Right lobe of liver (tissue), 6 donors: ENCODE results near the gene C10orf71. TPM values are rescaled to one million over a fixed set of nuclear protein-coding genes. Genes with fewer than 3 reads are reported as not detected.

Experiments
- ATAC-seq, 4 donors: fragments of 200-7000 bp; cut with Tn5 transposase; one replicate each; pipeline ENCODE4 v1.9.1; 2020; ENCODE audit warnings: mild to moderate bottlenecking in 4 of 4, moderate library complexity in 4 of 4
- DNase-seq, 3 donors: peaks; one replicate each; pipeline ENCODE4 v3.0.0-alpha.2; 2020
- H3K27ac ChIP-seq, 3 donors: fragments of 200-600 bp; one replicate each; pipeline ENCODE4 v1.8.0; 2022
- H3K27me3 ChIP-seq, 2 donors: fragments of 200-600 bp; one replicate each; pipeline ENCODE4 v1.8.0; 2022
- H3K36me3 ChIP-seq, 4 donors: fragments of 200-600 bp; sonication (generic) in 1 of 4; one replicate each; pipeline versions ENCODE4 v1.5.1 to v1.8.0; 2017 to 2022; ENCODE audit warnings: control low read depth in 1 of 4
- H3K4me1 ChIP-seq, 4 donors: fragments of 200-600 bp; sonication (generic) in 1 of 4; one replicate each; pipeline versions ENCODE4 v1.5.1 to v1.8.0; 2017 to 2022; ENCODE audit warnings: control low read depth in 1 of 4
- H3K4me3 ChIP-seq, 3 donors: fragments of 200-600 bp; one replicate each; pipeline ENCODE4 v1.8.0; 2022
- H3K9me3 ChIP-seq, 4 donors: fragments of 200-600 bp; sonication (generic) in 1 of 4; one replicate each; pipeline versions ENCODE4 v1.5.1 to v1.8.0; 2017 to 2022; ENCODE audit warnings: control low read depth in 1 of 4
- POLR2A ChIP-seq: fragments of 450-650 bp; IDR thresholded peaks from one replicate; pipeline ENCODE4 v1.6.1; 2017; ENCODE audit warnings: antibody characterized with exemption, mild to moderate bottlenecking
- WGBS: methylation state at CpG from one replicate; pipeline ENCODE4 v1.1.6; 2018; ENCODE audit warnings: low coverage, low lambda C conversion rate; ENCODE audit not compliant: insufficient coverage; ENCODE audit errors: missing lambda C conversion rate; 5-methylcytosine and 5-hydroxymethylcytosine counted together
- intact Hi-C, 2 donors: fragments of 100-400 bp; cut with DNase I; formaldehyde crosslinking; loops; one replicate each; pipeline versions ENCODE4 v1.11.2 to v1.14.1; 2022
- total RNA-seq, 6 experiments: library from RNA; depleted of rRNA in 2 of 6; stranded (reverse); fragments of >200 nt in 2 of 6; fragmentation: NEBNext Ultra II Directional in 3 of 6; extraction: Animal tissue kit (Norgen Biotek cat#: 25700) in 3 of 6; gene quantifications; one replicate each; pipeline versions ENCODE4 v1.1.0 to v1.2.4, GENCODE V29; 2016 to 2023
- TF ChIP-seq, protein P1 (sequence below), 4 donors: fragments of 200-600 bp in 3 of 4; fragments of 450-650 bp in 1 of 4; IDR thresholded peaks; one replicate each; pipeline versions ENCODE4 v1.5.1 to v1.8.0; 2016 to 2022; ENCODE audit warnings: antibody characterized with exemption in 4 of 4, mild to moderate bottlenecking in 2 of 4
- donor health status: DM: no; HTN: yes; CAD: no.
- donor health status: DM: no; HTN: no; CAD: no.
- donor health status: DM: no; HTN: no; CAD: no.
- donor health status: DM: no; HTN: yes; CAD: no.
- donor health status: DM: no; HTN: yes; CAD: no.

C10orf71 gene
- total RNA-seq, 6 experiments from 2014 or later = 0.04 to 0.12 TPM; not detected in 4

GRCh38 chr10:49352323-49352722 is 53.4 kb downstream of the C10orf71 start:
- TF ChIP-seq, protein P1, sequence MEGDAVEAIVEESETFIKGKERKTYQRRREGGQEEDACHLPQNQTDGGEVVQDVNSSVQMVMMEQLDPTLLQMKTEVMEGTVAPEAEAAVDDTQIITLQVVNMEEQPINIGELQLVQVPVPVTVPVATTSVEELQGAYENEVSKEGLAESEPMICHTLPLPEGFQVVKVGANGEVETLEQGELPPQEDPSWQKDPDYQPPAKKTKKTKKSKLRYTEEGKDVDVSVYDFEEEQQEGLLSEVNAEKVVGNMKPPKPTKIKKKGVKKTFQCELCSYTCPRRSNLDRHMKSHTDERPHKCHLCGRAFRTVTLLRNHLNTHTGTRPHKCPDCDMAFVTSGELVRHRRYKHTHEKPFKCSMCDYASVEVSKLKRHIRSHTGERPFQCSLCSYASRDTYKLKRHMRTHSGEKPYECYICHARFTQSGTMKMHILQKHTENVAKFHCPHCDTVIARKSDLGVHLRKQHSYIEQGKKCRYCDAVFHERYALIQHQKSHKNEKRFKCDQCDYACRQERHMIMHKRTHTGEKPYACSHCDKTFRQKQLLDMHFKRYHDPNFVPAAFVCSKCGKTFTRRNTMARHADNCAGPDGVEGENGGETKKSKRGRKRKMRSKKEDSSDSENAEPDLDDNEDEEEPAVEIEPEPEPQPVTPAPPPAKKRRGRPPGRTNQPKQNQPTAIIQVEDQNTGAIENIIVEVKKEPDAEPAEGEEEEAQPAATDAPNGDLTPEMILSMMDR (IDR thresholded peaks at IDR 0.05) = no peak
- no peak for TF ChIP-seq POLR2A
- no peak for DNase-seq
- H3K27ac ChIP-seq = no peak overlapping the region
- H3K36me3 ChIP-seq = no peaks in the 10 kb centered on the region
- no peak overlapping the region for H3K4me3 ChIP-seq
- H3K27me3 ChIP-seq = no peaks in the 10 kb centered on the region
- 40% methylated on average over 1 of the region's 2 CpGs for WGBS
- no peaks in the 10 kb centered on the region for H3K9me3 ChIP-seq
- ATAC-seq = no peak
- intact Hi-C loops = no loop called here
- H3K4me1 ChIP-seq = no peaks in the 10 kb centered on the region

- TF ChIP-seq, protein P1 (IDR thresholded peaks at IDR 0.05) = no peak
- no peak for TF ChIP-seq POLR2A
- H3K4me1 ChIP-seq = no peaks in the 10 kb centered on the region
- H3K27ac ChIP-seq = no peak overlapping the region
- WGBS = 55% methylated on average over 5 of the region's 6 CpGs
- H3K36me3 ChIP-seq = no peaks in the 10 kb centered on the region
- intact Hi-C loops = no loop called here
- no peaks in the 10 kb centered on the region for H3K9me3 ChIP-seq
- DNase-seq (no peak), ATAC-seq (no peak)
- H3K27me3 ChIP-seq = no peaks in the 10 kb centered on the region
- no peak overlapping the region for H3K4me3 ChIP-seq
Observed at GRCh38 chr10:49353026-49353894, 54.3 kb downstream of the C10orf71 start.

GRCh38 chr10:49353895-49354566 is 55.1 kb downstream of the C10orf71 start:
- no peak for ATAC-seq
- Histone ChIP-seq H3K4me3 (no peak overlapping the region), H3K27me3 (no peaks in the 10 kb centered on the region), H3K9me3 (no peaks in the 10 kb centered on the region), H3K36me3 (no peaks in the 10 kb centered on the region), H3K4me1 (no peaks in the 10 kb centered on the region), H3K27ac (no peak overlapping the region)
- WGBS = 82% methylated on average over 3 of the region's 8 CpGs
- intact Hi-C loops = no loop called here
- no peak for TF ChIP-seq POLR2A
- TF ChIP-seq, protein P1 (IDR thresholded peaks at IDR 0.05) = no peak
- no peak for DNase-seq

DNA sequence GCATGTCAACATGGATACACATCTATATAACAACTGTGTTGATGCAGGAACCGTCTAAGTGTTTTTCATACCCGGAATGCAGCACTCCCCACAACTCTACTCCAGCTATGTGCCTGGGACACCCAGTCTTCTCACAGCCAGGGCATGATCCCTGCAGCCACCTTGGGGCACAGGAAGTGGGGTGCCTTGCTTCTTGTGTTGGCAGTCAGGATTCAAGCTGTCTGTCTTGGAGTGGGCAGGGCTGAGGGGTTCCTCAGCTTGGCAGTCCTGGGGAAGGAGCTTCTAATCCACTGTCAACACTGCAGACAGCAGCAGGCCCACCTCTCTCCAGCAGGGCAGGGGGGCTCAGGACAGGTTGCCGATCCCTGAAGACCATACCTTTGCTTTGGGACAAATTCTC is 55.6 kb downstream of the C10orf71 start:
- ATAC-seq (no peak), DNase-seq (no peak)
- Histone ChIP-seq H3K27ac (no peak overlapping the region), H3K36me3 (no peaks in the 10 kb centered on the region), H3K4me1 (no peaks in the 10 kb centered on the region), H3K4me3 (no peak overlapping the region), H3K9me3 (no peaks in the 10 kb centered on the region), H3K27me3 (no peaks in the 10 kb centered on the region)
- intact Hi-C loops = no loop called here
- 85% methylated on average over 2 of the region's 3 CpGs for WGBS
- no peak for TF ChIP-seq POLR2A
- TF ChIP-seq, protein P1 (IDR thresholded peaks at IDR 0.05) = no peak
